Left renal pelvis (tissue), 4 donors: Measurements from ENCODE around the gene LRRC46. TPM values are rescaled to one million over a fixed set of nuclear protein-coding genes. Genes with fewer than 3 reads are reported as not detected.

Experiments
- polyA plus RNA-seq, 4 donors: library from polyadenylated mRNA; unstranded; fragments of 120-200 nt; gene quantifications; one replicate each; pipeline ENCODE4 v1.2.1, GENCODE V29; 2013; ENCODE audit not compliant: insufficient read length in 4 of 4

Gene LRRC46
- polyA plus RNA-seq, 4 donors, result 0.74 to 3.3 (median 2.6) TPM

Other genes starting within 250 kb of the LRRC46 start
- gene KPNB1, start 181.8 kb upstream of the LRRC46 start, polyA plus RNA-seq, result 100 to 1,000 TPM; 177 to 273 (median 248) TPM
- 10 to 100 TPM; 22.0 to 36.6 (median 25.9) TPM for gene TBKBP1, start 137.5 kb upstream of the LRRC46 start, polyA plus RNA-seq
- gene TBX21, start 98.4 kb upstream of the LRRC46 start, polyA plus RNA-seq, result under 1 TPM; 0.07 to 0.26 (median 0.15) TPM
- gene OSBPL7, start 9.9 kb upstream of the LRRC46 start, polyA plus RNA-seq, result 10 to 100 TPM; 11.9 to 16.3 (median 12.3) TPM
- gene MRPL10, start 129 bp upstream of the LRRC46 start, polyA plus RNA-seq, result 10 to 100 TPM; 36.6 to 56.8 (median 50.0) TPM
- 10 to 100 TPM; 31.4 to 78.5 (median 39.5) TPM for gene SCRN2, start 9.6 kb downstream of the LRRC46 start, polyA plus RNA-seq
- gene SP6, start 19.5 kb downstream of the LRRC46 start, polyA plus RNA-seq, result 1 to 10 TPM; 1.6 to 3.0 (median 2.5) TPM
- gene SP2, start 64.6 kb downstream of the LRRC46 start, polyA plus RNA-seq, result 10 to 100 TPM; 20.8 to 27.1 (median 23.4) TPM
- 10 to 100 TPM in 3 of 4 donors, 1 to 10 TPM in 1; 5.8 to 24.1 (median 20.6) TPM for gene PNPO, start 109.9 kb downstream of the LRRC46 start, polyA plus RNA-seq
- gene PRR15L, start 126.2 kb downstream of the LRRC46 start, polyA plus RNA-seq, result 10 to 100 TPM in 3 of 4 donors, under 1 TPM in 1; 0.23 to 22.7 (median 18.2) TPM
- 100 to 1,000 TPM in 3 of 4 donors, 10 to 100 TPM in 1; 90.0 to 178 (median 147) TPM for gene CDK5RAP3, start 139.4 kb downstream of the LRRC46 start, polyA plus RNA-seq
- gene COPZ2, start 206.1 kb downstream of the LRRC46 start, polyA plus RNA-seq, result 10 to 100 TPM; 16.7 to 78.4 (median 21.5) TPM
- 100 to 1,000 TPM; 194 to 248 (median 221) TPM for gene NFE2L1, start 216.7 kb downstream of the LRRC46 start, polyA plus RNA-seq